Esophagus muscularis mucosa (tissue), 4 donors: ENCODE measurements around the gene ENOX2. TPM values are rescaled to one million over a fixed set of nuclear protein-coding genes. Genes with fewer than 3 reads are reported as not detected.

Experiments used
- DNase-seq: peaks from one replicate; pipeline ENCODE4 v3.0.0-alpha.2; 2017; ENCODE audit errors: extremely low spot score
- H3K27ac ChIP-seq, 4 donors: fragments of 200-600 bp; sonication (generic); replicated peaks in 1 of 4; 1 replicate in 3 of 4; 2 replicates in 1 of 4; pipeline ENCODE4 v1.5.1; 2016 to 2019; ENCODE audit warnings: mild to moderate bottlenecking in 1 of 4
- H3K27me3 ChIP-seq, 4 donors: fragments of 200-600 bp; sonication (generic); one replicate each; pipeline versions ENCODE4 v1.5.1 to v1.6.0; 2016 to 2019
- H3K36me3 ChIP-seq, 4 donors: fragments of 200-600 bp; sonication (generic); one replicate each; pipeline ENCODE4 v1.5.1; 2016 to 2019
- H3K4me1 ChIP-seq, 4 donors: fragments of 200-600 bp; sonication (generic); one replicate each; pipeline ENCODE4 v1.5.1; 2016 to 2019
- H3K4me3 ChIP-seq, 4 donors: fragments of 200-600 bp; sonication (generic); 1 replicate in 2 of 4; 2 replicates in 2 of 4; pipeline ENCODE4 v1.5.1; 2016 to 2019; ENCODE audit warnings: mild to moderate bottlenecking in 4 of 4, moderate library complexity in 1 of 4
- H3K9me3 ChIP-seq, 4 donors: fragments of 200-600 bp; sonication (generic); 1 replicate in 3 of 4; 2 replicates in 1 of 4; pipeline ENCODE4 v1.5.1; 2016 to 2019
- CTCF ChIP-seq, 3 experiments: fragments of 200-600 bp in 2 of 3; fragments of 450-650 bp in 1 of 3; sonication (generic) in 2 of 3; IDR thresholded peaks; one replicate each; pipeline ENCODE4 v1.5.1; 2017 to 2019; ENCODE audit warnings: antibody characterized with exemption in 3 of 3, mild to moderate bottlenecking in 2 of 3, moderate library complexity in 1 of 3
- EP300 ChIP-seq: sonication (generic); formaldehyde crosslinking; IDR thresholded peaks from one replicate; pipeline ENCODE4 v1.6.1; 2017; ENCODE audit warnings: antibody characterized with exemption
- POLR2A ChIP-seq: fragments of 450-650 bp; IDR thresholded peaks from one replicate; pipeline ENCODE4 v1.6.1; 2017; ENCODE audit warnings: antibody characterized with exemption, moderate library complexity, mild to moderate bottlenecking, low read depth
- POLR2AphosphoS5 ChIP-seq, 2 donors: sonication (generic); formaldehyde crosslinking; IDR thresholded peaks; one replicate each; pipeline ENCODE4 v1.6.1; 2017; ENCODE audit warnings: antibody characterized with exemption in 2 of 2
- WGBS: methylation state at CpG from one replicate; pipeline ENCODE4 v1.1.5; 2018; 5-methylcytosine and 5-hydroxymethylcytosine counted together
- intact Hi-C: fragments of 100-400 bp; cut with DNase I; formaldehyde crosslinking; loops from one replicate; pipeline ENCODE4 v1.15.1; 2023
- total RNA-seq, 4 donors: library from RNA; depleted of rRNA; stranded (reverse); fragments of >200 nt; gene quantifications; one replicate each; pipeline versions ENCODE4 v1.1.0 to v1.2.1, GENCODE V29; 2016

The ENOX2 gene
- total RNA-seq, 4 donors from 2014 or later = 12.4 to 17.1 (median 15.5) TPM

DNA sequence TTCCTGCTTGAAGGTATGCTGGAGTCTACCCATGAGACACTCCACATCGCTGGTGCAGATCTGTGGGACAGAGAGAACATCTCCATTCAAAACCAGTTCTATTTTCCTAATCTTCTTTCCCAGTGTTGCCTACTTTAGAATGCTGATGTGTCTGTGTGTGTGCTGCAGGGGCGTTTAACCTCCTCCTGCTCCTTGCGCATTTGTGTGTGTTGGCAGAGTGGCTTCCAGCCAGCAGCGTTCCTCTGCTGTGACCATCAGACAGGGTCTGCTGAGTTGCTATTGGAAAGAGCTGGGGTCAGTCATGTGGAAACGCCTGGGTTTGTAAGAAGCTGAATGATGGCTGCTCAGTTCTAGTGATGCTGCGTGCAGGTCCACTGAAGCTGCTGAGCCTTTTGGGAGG, 277.6 kb downstream of the ENOX2 start:
- no peak overlapping the region for H3K27ac ChIP-seq
- peaks cover 0 to 4% (median 0%) of the 10 kb centered on the region in 4 donors for H3K4me1 ChIP-seq
- no peak overlapping the region for H3K4me3 ChIP-seq
- no peaks in the 10 kb centered on the region for H3K9me3 ChIP-seq
- H3K27me3 ChIP-seq = no peaks in the 10 kb centered on the region
- H3K36me3 ChIP-seq = peaks cover 0 to 11% (median 7%) of the 10 kb centered on the region in 4 donors
- TF ChIP-seq CTCF (IDR thresholded peaks at IDR 0.05) (no peak), POLR2A (no peak), POLR2AphosphoS5 (IDR thresholded peaks at IDR 0.05) (no peak), EP300 (no peak)
- intact Hi-C loops = no loop called here
- DNase-seq = no peak
- WGBS = 66% methylated on average over 5 of the region's 6 CpGs

- DNase-seq = no peak
- Histone ChIP-seq H3K27me3 (no peaks in the 10 kb centered on the region), H3K36me3 (peaks cover 0 to 8% (median 3%) of the 10 kb centered on the region in 4 donors), H3K9me3 (no peaks in the 10 kb centered on the region), H3K4me1 (peaks cover 0 to 2% (median 0%) of the 10 kb centered on the region in 4 donors), H3K4me3 (no peak overlapping the region), H3K27ac (no peak overlapping the region)
- no peak for TF ChIP-seq EP300
- TF ChIP-seq CTCF (IDR thresholded peaks at IDR 0.05) = no peak
- no peak for TF ChIP-seq POLR2AphosphoS5 (IDR thresholded peaks at IDR 0.05)
- TF ChIP-seq POLR2A = no peak
- WGBS = 69% methylated on average over 4 of the region's 4 CpGs
- intact Hi-C loops = no loop called here
Observed at GRCh38 chrX:130623518-130623917, 279.5 kb downstream of the ENOX2 start.

- WGBS = 80% methylated on average over 3 of the region's 3 CpGs
- H3K27me3 ChIP-seq = no peaks in the 10 kb centered on the region
- no peak for DNase-seq
- TF ChIP-seq CTCF (IDR thresholded peaks at IDR 0.05) = no peak
- no peak for TF ChIP-seq POLR2AphosphoS5 (IDR thresholded peaks at IDR 0.05)
- no peak for TF ChIP-seq EP300
- no peak for TF ChIP-seq POLR2A
- no peak overlapping the region for H3K27ac ChIP-seq
- H3K4me3 ChIP-seq = no peak overlapping the region
- H3K36me3 ChIP-seq = no peaks in the 10 kb centered on the region
- intact Hi-C loops = no loop called here
- no peaks in the 10 kb centered on the region for H3K4me1 ChIP-seq
- no peaks in the 10 kb centered on the region for H3K9me3 ChIP-seq
Observed at GRCh38 chrX:130615941-130616340, 287.1 kb downstream of the ENOX2 start.

DNA sequence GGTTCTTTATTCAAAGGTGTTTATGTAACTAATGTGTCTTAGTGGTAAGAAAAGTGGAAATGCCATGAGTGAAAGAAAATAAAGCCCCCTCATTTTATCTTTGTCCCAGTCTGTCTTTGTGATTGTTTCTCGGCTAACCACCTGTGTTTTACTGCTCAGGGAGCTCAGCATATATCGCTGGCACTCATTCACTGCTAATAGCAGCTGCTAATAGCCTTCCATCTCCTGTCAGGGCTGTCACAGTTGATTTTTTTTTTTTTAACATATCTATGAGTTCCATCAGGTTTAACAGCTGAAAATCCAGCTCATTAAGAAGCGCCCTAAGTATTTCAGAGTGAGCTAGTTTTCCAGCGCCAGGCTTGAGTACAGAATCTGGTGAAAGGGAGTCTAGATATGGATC, 295.6 kb downstream of the ENOX2 start:
- intact Hi-C loops = no loop called here
- H3K27ac ChIP-seq = no peak overlapping the region
- no peak overlapping the region for H3K4me3 ChIP-seq
- TF ChIP-seq CTCF (IDR thresholded peaks at IDR 0.05) (no peak), EP300 (no peak), POLR2AphosphoS5 (IDR thresholded peaks at IDR 0.05) (no peak), POLR2A (no peak)
- no peaks in the 10 kb centered on the region for H3K9me3 ChIP-seq
- H3K27me3 ChIP-seq = no peaks in the 10 kb centered on the region
- H3K36me3 ChIP-seq = no peaks in the 10 kb centered on the region
- no peaks in the 10 kb centered on the region for H3K4me1 ChIP-seq
- no peak for DNase-seq
- 74% methylated on average over 4 of the region's 4 CpGs for WGBS

- DNase-seq = no peak
- no peak overlapping the region for H3K27ac ChIP-seq
- no peaks in the 10 kb centered on the region for H3K36me3 ChIP-seq
- no peak overlapping the region for H3K4me3 ChIP-seq
- 52% methylated on average over 4 of the region's 4 CpGs for WGBS
- H3K9me3 ChIP-seq = no peaks in the 10 kb centered on the region
- H3K4me1 ChIP-seq = no peaks in the 10 kb centered on the region
- intact Hi-C loops = no loop called here
- no peaks in the 10 kb centered on the region for H3K27me3 ChIP-seq
- TF ChIP-seq POLR2A (no peak), POLR2AphosphoS5 (IDR thresholded peaks at IDR 0.05) (no peak), CTCF (IDR thresholded peaks at IDR 0.05) (no peak), EP300 (no peak)
Observed at GRCh38 chrX:130606425-130606824, 296.6 kb downstream of the ENOX2 start.
